WTC11 (cell line): ENCODE measurements around the gene MCM5. TPM values are rescaled to one million over a fixed set of nuclear protein-coding genes. Genes with fewer than 3 reads are reported as not detected.

Experiments used
- ATAC-seq: fragments of 200-7000 bp; cut with Tn5 transposase; 2 replicates; pipeline ENCODE4 v1.10.0; 2021; ENCODE audit warnings: mild to moderate bottlenecking, moderate library complexity
- CTCF ChIA-PET: fragments of 300-600 bp; sonication (Branson Sonifier 250); formaldehyde crosslinking; loops from one replicate; lab custom pipeline; 2021; ENCODE audit warnings: antibody characterized with exemption; lab: Charles Lee
- POLR2A ChIA-PET: fragments of 350-600 bp; sonication (Branson Sonifier 250); formaldehyde crosslinking; loops from one replicate; lab custom pipeline; 2021; ENCODE audit warnings: antibody characterized with exemption; lab: Charles Lee
- DNase-seq: peaks from one replicate; pipeline ENCODE4 v3.0.0; 2021; ENCODE audit warnings: low spot score
- H3K27ac Mint-ChIP-seq: 2 replicates; pipeline ENCODE4 v1.8.0; 2021; ENCODE audit warnings: mixed read lengths
- H3K27me3 Mint-ChIP-seq: 2 replicates; pipeline ENCODE4 v1.8.0; 2021; ENCODE audit warnings: low read depth, mild to moderate bottlenecking, moderate library complexity, mixed read lengths
- H3K36me3 Mint-ChIP-seq: 2 replicates; pipeline ENCODE4 v1.8.0; 2021; ENCODE audit warnings: mixed read lengths
- H3K4me1 Mint-ChIP-seq: 2 replicates; pipeline ENCODE4 v1.8.0; 2022; ENCODE audit warnings: mixed read lengths
- H3K4me3 Mint-ChIP-seq: 2 replicates; pipeline ENCODE4 v1.8.0; 2021; ENCODE audit warnings: mild to moderate bottlenecking, moderate library complexity, mixed read lengths
- H3K9me3 Mint-ChIP-seq: 2 replicates; pipeline ENCODE4 v1.8.0; 2021; ENCODE audit warnings: mixed read lengths
- ATF6 ChIP-seq: sonication (generic); formaldehyde crosslinking; IDR thresholded peaks from 2 replicates; pipeline ENCODE4 v1.8.1; 2023; ENCODE audit warnings: mild to moderate bottlenecking, missing genetic modification reagents
- CREM ChIP-seq: sonication (generic); formaldehyde crosslinking; IDR thresholded peaks from 2 replicates; pipeline ENCODE4 v1.8.1; 2022; ENCODE audit warnings: mild to moderate bottlenecking, missing genetic modification reagents, moderate library complexity
- FOXJ3 ChIP-seq: sonication (generic); formaldehyde crosslinking; IDR thresholded peaks from 2 replicates; pipeline ENCODE4 v1.9.0; 2021; ENCODE audit warnings: missing genetic modification reagents, mild to moderate bottlenecking, borderline replicate concordance
- FOXP1 ChIP-seq: sonication (generic); formaldehyde crosslinking; IDR thresholded peaks from 2 replicates; pipeline ENCODE4 v1.8.0; 2022; ENCODE audit warnings: missing genetic modification reagents, mild to moderate bottlenecking, moderate library complexity, borderline replicate concordance
- GABPB1 ChIP-seq: sonication (generic); formaldehyde crosslinking; IDR thresholded peaks from 2 replicates; pipeline ENCODE4 v1.8.1; 2023; ENCODE audit warnings: mild to moderate bottlenecking, missing genetic modification reagents
- IRF2 ChIP-seq: sonication (generic); formaldehyde crosslinking; IDR thresholded peaks from 2 replicates; pipeline ENCODE4 v1.8.0; 2022; ENCODE audit warnings: low read depth, missing genetic modification reagents, borderline replicate concordance
- NFE2L1 ChIP-seq: sonication (generic); formaldehyde crosslinking; IDR thresholded peaks from 2 replicates; pipeline ENCODE4 v1.8.1; 2023; ENCODE audit warnings: missing genetic modification reagents
- PREB ChIP-seq: sonication (generic); formaldehyde crosslinking; IDR thresholded peaks from 2 replicates; pipeline ENCODE4 v1.8.1; 2022; ENCODE audit warnings: mild to moderate bottlenecking, missing genetic modification reagents, moderate library complexity, borderline replicate concordance
- SP1 ChIP-seq: sonication (generic); formaldehyde crosslinking; conservative IDR thresholded peaks from 2 replicates; pipeline ENCODE4 v1.8.1; 2022; ENCODE audit warnings: missing genetic modification reagents
- ZNF121 ChIP-seq: sonication (generic); formaldehyde crosslinking; IDR thresholded peaks from 2 replicates; pipeline ENCODE4 v1.8.0; 2023; ENCODE audit warnings: missing genetic modification reagents
- ZNF281 ChIP-seq: sonication (generic); formaldehyde crosslinking; IDR thresholded peaks from 2 replicates; pipeline ENCODE4 v1.8.0; 2023; ENCODE audit warnings: mild to moderate bottlenecking, missing genetic modification reagents
- total RNA-seq: library from RNA; stranded (reverse); gene quantifications from 3 replicates; pipeline ENCODE4 v1.2.3, GENCODE V29; 2021
- TF ChIP-seq, protein P1 (sequence below): fragments of 250-450 bp; sonication (Bioruptor Pico); conservative IDR thresholded peaks from 2 replicates; pipeline ENCODE4 v1.9.0; 2021; ENCODE audit warnings: mild to moderate bottlenecking
- TF ChIP-seq, protein P2 (sequence below): sonication (generic); formaldehyde crosslinking; IDR thresholded peaks from 2 replicates; pipeline ENCODE4 v1.8.1; 2022; ENCODE audit warnings: missing genetic modification reagents, borderline replicate concordance

MCM5 gene
- total RNA-seq, 1 experiment from 2014 or later: 261 TPM

DNA sequence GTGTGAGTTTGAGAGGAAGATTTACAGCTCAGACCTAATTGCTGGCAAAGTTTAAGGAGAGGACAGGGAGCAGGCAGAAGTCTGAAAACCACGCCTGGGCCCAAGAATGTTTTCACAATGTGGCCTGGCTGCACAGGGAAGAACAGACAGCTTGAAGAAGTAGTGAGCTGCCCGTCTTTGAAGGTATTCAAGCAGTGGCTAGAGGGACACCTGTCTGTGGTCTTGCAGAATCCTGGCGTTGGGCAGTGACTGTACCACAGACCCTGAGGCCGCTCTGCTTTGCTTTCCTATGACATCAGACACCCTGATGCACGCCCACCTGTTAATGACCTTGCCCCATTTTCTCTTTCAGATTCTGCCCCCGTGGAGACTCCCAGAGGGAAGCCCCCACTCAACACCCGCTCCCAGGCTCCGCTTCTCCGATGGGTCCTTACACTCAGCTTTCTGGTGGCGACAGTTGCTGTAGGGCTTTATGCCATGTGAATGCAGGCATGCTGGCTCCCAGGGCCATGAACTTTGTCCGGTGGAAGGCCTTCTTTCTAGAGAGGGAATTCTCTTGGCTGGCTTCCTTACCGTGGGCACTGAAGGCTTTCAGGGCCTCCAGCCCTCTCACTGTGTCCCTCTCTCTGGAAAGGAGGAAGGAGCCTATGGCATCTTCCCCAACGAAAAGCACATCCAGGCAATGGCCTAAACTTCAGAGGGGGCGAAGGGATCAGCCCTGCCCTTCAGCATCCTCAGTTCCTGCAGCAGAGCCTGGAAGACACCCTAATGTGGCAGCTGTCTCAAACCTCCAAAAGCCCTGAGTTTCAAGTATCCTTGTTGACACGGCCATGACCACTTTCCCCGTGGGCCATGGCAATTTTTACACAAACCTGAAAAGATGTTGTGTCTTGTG, 6.6 kb upstream of the MCM5 start (continued):
- TF ChIP-seq, protein P1, sequence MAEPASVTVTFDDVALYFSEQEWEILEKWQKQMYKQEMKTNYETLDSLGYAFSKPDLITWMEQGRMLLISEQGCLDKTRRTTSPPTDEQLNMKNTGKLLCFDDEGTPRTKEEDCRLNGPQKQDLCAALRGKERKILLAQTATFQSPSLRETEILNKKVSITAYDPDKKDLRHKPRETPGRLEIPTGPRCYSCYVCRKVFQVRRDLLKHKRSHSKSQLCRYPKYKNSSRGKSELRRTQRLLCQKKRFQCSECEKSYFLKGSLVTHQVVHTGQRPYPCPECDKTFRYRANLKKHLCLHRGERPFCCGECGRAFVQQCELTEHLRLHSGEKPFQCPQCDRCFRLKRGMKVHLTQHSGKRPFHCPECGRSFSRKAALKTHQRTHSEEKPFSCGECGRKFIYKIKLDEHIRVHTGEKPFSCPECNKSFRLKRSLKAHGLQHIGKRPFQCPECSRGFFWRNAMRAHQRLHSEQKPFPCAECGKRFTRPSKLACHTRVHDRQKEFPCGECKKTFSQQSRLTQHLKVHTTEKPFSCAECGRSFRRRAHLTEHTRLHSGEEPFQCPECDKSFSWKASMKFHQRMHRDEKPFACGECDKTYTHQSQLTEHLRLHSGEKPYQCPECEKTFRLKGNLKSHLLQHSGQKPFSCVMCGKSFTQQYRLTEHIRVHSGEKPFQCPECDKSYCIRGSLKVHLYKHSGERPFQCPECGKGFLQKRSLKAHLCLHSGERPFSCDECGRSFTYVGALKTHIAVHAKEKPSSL (CRISPR knock-in tag): no peak
- TF ChIP-seq ATF6 (CRISPR knock-in tag): no peak

GRCh38 chr22:35394011-35394312, 6.0 kb upstream of the MCM5 start:
- ChIA-PET CTCF (interaction anchor here (1.1 kb wide), 1 partner anchor 43 kb away, joined by 3 read pairs; no protein-coding TSS in a partner anchor), POLR2A (interaction anchor here (0.6 to 0.7 kb wide), 2 partner anchors 8 to 11 kb away, joined by 3 to 6 read pairs; no protein-coding TSS in a partner anchor)
- Mint-ChIP-seq H3K27me3 (no peaks in the 10 kb centered on the region), H3K4me3 (no peak overlapping the region), H3K4me1 (peaks cover 14% of the 10 kb centered on the region), H3K36me3 (peaks cover 10% of the 10 kb centered on the region), H3K9me3 (no peaks in the 10 kb centered on the region), H3K27ac (peak overlapping the region; percentile 21)
- no peak for ATAC-seq
- TF ChIP-seq PREB (CRISPR knock-in tag) (no peak), FOXJ3 (CRISPR knock-in tag) (no peak), SP1 (CRISPR knock-in tag) (no peak), NFE2L1 (CRISPR knock-in tag) (no peak), ZNF121 (CRISPR knock-in tag) (no peak), ZNF281 (CRISPR knock-in tag) (no peak), FOXP1 (CRISPR knock-in tag) (no peak), CREM (no peak), GABPB1 (no peak), IRF2 (no peak)
- TF ChIP-seq, protein P2, sequence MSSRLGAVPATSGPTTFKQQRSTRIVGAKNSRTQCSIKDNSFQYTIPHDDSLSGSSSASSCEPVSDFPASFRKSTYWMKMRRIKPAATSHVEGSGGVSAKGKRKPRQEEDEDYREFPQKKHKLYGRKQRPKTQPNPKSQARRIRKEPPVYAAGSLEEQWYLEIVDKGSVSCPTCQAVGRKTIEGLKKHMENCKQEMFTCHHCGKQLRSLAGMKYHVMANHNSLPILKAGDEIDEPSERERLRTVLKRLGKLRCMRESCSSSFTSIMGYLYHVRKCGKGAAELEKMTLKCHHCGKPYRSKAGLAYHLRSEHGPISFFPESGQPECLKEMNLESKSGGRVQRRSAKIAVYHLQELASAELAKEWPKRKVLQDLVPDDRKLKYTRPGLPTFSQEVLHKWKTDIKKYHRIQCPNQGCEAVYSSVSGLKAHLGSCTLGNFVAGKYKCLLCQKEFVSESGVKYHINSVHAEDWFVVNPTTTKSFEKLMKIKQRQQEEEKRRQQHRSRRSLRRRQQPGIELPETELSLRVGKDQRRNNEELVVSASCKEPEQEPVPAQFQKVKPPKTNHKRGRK: no peak
- DNase-seq: no peak
